Spinal cord (tissue), 10 donors: ENCODE data around the gene SETD7. TPM values are rescaled to one million over a fixed set of nuclear protein-coding genes. Genes with fewer than 3 reads are reported as not detected.

Source experiments
- DNase-seq, 6 donors: peaks; one replicate each; pipeline versions ENCODE4 v3.0.0 to v3.0.0-alpha.2; 2013 to 2015; ENCODE audit warnings: low spot score in 6 of 6, low read depth in 4 of 6
- H3K27ac ChIP-seq: one replicate; pipeline ENCODE4 v1.5.1; 2013; ENCODE audit warnings: low read depth, low read length, control low read depth
- H3K27me3 ChIP-seq: one replicate; pipeline ENCODE4 v1.6.1; 2013; ENCODE audit warnings: low read length; ENCODE audit not compliant: control insufficient read depth, insufficient read depth
- H3K36me3 ChIP-seq: one replicate; pipeline ENCODE4 v1.6.1; 2013; ENCODE audit warnings: low read length; ENCODE audit not compliant: control insufficient read depth, insufficient read depth
- H3K4me1 ChIP-seq: one replicate; pipeline ENCODE4 v1.6.1; 2013; ENCODE audit warnings: low read length; ENCODE audit not compliant: control insufficient read depth, insufficient read depth
- H3K4me3 ChIP-seq: one replicate; pipeline ENCODE4 v1.5.1; 2013; ENCODE audit warnings: low read depth, low read length, control low read depth
- H3K9me3 ChIP-seq: one replicate; pipeline ENCODE4 v1.6.1; 2013; ENCODE audit warnings: low read length; ENCODE audit not compliant: control insufficient read depth, insufficient read depth
- WGBS: methylation state at CpG from one replicate; pipeline ENCODE4 v1.1.5; 2013; ENCODE audit warnings: missing lambda C conversion rate; ENCODE audit not compliant: insufficient coverage; 5-methylcytosine and 5-hydroxymethylcytosine counted together
- polyA plus RNA-seq, 2 donors: library from polyadenylated mRNA; unstranded; fragments of 120-200 nt; gene quantifications; one replicate each; pipeline ENCODE4 v1.2.1, GENCODE V29; 2013; ENCODE audit not compliant: insufficient read length in 2 of 2
- total RNA-seq, 2 donors: library from RNA; depleted of rRNA in 1 of 2; stranded (reverse); fragments of 120-200 nt in 1 of 2; fragments of >200 nt in 1 of 2; gene quantifications; one replicate each; pipeline versions ENCODE4 v1.2.3 to v1.2.4, GENCODE V29; 2013 to 2014
- donor health status: healthy.

Gene SETD7
- total and polyA plus RNA-seq, 4 donors = 13.2 to 41.0 (median 24.6) TPM

DNA sequence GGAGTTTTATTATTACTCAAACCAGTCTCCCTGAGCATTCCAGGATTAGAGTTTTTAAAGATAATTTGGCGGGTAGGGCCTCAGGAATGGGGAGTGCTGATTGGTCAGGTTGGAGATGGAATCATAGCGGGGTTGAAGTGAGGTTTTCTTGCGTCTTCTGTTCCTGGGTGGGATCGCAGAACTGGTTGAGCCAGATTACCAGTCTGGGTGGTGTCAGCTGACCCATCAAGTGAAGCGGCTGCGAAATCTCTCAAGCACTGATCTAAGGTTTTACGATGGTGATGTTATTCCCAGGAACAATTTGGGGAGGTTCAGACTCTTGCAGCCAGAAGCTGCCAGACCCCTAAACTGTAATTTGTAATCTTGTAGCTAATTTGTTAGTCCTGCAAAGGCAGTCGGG is 25.1 kb upstream of the SETD7 start:
- no peak for DNase-seq

DNA sequence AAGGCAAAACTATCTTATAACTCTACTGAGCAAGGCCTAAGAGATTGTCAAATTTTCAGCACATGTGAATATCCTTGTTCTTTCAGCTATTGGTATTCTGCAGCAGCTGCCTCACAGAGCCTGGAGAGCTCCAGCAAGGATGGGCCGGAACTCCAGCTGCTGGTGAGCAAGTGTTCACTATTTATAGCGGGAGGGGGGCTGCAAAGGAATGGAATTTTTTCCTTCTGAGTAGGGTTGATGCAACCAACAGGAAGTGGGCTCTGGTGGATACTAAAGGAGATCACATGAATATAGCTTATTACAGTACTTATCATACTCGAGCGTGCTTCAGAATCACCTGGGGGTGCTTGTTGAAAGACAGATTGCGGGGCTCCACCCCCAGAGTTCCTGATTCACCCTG is 20.2 kb upstream of the SETD7 start:
- H3K27ac ChIP-seq = no peak overlapping the region
- no peaks in the 10 kb centered on the region for H3K4me1 ChIP-seq

More for the DNA sequence above, 25.1 kb upstream of the SETD7 start:
- no peaks in the 10 kb centered on the region for H3K27me3 ChIP-seq
- H3K4me3 ChIP-seq = no peak overlapping the region
- no peak overlapping the region for H3K27ac ChIP-seq
- no peaks in the 10 kb centered on the region for H3K9me3 ChIP-seq
- H3K36me3 ChIP-seq = no peaks in the 10 kb centered on the region
- 94% methylated on average over 5 of the region's 8 CpGs for WGBS
- no peaks in the 10 kb centered on the region for H3K4me1 ChIP-seq

DNA sequence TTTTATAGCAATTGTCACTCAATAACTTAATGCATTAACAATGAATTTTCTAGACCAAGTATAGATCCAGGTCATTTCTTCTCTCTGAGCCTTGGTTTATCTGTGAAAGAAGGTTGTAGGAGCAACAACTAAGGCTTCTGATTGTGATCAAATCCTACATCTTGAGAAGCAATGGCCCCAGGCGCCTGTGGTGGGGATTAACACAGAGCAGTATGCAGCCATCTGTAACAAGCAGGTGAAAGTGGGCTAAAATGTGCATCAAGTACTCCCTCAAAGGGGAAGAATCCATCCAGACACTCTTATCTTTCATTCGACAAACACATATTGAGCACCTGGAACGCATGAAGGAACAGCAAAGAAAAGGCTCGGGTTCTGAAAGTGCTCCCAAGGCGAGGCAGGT is 19.1 kb upstream of the SETD7 start:
- no peaks in the 10 kb centered on the region for H3K9me3 ChIP-seq
- no peak overlapping the region for H3K4me3 ChIP-seq
- H3K4me1 ChIP-seq = no peaks in the 10 kb centered on the region
- no peak overlapping the region for H3K27ac ChIP-seq
- WGBS = 91% methylated on average over 5 of the region's 5 CpGs
- DNase-seq = no peak
- H3K27me3 ChIP-seq = no peaks in the 10 kb centered on the region
- H3K36me3 ChIP-seq = no peaks in the 10 kb centered on the region

More for the DNA sequence above, 20.2 kb upstream of the SETD7 start:
- H3K27me3 ChIP-seq = no peaks in the 10 kb centered on the region
- H3K4me3 ChIP-seq = no peak overlapping the region
- no peaks in the 10 kb centered on the region for H3K36me3 ChIP-seq
- DNase-seq = peak in 1 of 6 donors; percentile 57
- H3K9me3 ChIP-seq = no peaks in the 10 kb centered on the region
- WGBS = 69% methylated on average over 5 of the region's 5 CpGs

DNA sequence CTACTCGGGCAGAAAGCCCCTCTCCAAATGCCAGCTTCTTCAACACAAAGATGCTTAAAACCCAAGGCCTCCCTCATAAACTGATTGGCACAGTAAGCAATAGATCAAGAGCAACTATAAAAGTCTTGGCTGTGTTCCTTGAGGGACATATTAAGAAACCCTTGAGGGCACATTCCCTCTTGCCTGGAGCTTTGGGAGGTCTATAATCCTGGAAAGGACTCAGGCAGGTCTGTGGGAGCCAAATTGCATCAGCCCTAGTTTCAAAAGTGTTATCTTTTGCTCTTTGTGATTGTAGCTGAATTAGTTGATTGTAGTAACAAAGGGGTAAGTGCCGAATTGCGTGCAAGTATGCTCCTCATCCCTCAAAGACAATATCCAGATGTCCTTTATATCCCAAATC is 18.6 kb upstream of the SETD7 start:
- 43% methylated on average over 1 of the region's 3 CpGs for WGBS
- no peaks in the 10 kb centered on the region for H3K9me3 ChIP-seq
- no peaks in the 10 kb centered on the region for H3K4me1 ChIP-seq
- H3K27ac ChIP-seq = no peak overlapping the region
- no peak for DNase-seq
- no peak overlapping the region for H3K4me3 ChIP-seq
- H3K36me3 ChIP-seq = no peaks in the 10 kb centered on the region
- no peaks in the 10 kb centered on the region for H3K27me3 ChIP-seq

DNA sequence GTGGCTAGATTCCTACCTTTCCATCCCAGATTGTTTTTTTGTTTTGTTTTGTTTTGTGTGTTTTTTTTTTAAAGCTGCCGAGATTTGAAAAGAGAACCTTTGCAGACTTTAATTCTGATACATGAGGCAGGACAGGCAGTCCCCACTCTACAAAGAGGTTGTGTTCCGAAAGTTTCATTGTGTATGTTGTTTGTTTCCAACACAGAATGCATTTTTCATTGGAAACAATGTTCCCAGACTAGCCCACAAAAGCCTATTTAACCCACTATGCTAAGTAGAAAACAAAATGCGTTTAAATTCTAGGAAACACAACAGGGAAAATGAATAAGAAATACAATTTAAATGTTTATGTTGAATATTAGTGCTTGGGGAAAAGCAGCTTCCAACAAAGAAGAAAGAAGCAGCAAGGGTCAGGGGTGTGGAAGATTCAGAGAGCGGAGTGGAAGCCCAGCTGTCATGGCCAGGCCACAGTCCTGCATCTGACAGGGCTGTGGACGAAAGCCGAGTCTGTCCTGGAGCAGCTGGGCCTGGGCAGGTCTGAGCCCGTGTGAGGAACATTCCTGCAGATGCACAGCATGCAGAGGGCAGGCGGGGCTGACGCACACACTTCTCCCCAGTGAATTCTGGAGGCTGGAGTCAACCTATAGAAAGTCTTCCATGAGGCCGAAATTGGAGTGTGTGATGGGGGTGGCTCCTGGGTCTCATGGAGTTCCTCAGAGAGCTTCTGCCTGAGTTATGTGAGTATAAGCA is 12.4 kb upstream of the SETD7 start:
- no peaks in the 10 kb centered on the region for H3K27me3 ChIP-seq
- no peak overlapping the region for H3K27ac ChIP-seq
- no peak overlapping the region for H3K4me3 ChIP-seq
- no peaks in the 10 kb centered on the region for H3K9me3 ChIP-seq
- no peak for DNase-seq
- no peaks in the 10 kb centered on the region for H3K36me3 ChIP-seq
- peaks cover 4% of the 10 kb centered on the region for H3K4me1 ChIP-seq
- 53% methylated on average over 6 of the region's 10 CpGs for WGBS

DNA sequence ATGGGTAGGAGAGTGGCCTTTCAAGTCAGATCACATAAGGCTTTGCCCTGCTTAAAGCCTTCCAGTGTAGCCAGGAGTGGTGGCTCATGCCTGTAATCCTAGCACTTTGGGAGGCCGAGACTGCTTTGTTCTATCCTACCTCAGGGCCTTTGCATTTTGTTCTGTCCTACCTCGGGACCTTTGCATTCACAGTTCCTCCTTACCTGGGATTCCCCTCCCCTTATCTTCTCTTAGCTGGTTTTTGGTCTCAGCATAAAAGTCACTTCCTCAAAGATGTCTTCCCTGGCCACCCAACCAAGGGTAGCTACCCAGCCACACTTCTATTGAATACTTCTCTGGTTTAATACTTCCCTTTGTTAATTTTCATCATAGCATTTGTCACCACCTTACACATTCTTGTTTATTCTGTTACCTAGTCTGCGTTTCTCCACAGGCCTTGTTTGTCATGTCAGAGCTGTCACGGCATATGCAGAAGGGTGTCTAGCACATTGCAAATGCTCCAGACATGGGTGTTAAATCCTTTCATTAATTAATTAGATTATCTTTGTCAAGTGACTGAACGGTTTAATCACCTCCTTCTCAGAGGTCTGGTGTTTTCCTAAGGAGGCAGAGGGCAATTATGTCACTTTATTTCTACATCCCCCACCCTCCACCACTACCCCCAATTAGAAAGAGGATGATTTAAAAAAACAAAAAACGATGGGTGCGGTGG is 11.3 kb upstream of the SETD7 start:
- Histone ChIP-seq H3K27me3 (no peaks in the 10 kb centered on the region), H3K4me1 (peaks cover 4% of the 10 kb centered on the region), H3K27ac (no peak overlapping the region), H3K36me3 (no peaks in the 10 kb centered on the region), H3K4me3 (no peak overlapping the region), H3K9me3 (no peaks in the 10 kb centered on the region)
- peak in 1 of 6 donors; percentile 64 for DNase-seq
- WGBS = 93% methylated on average over 2 of the region's 7 CpGs

DNA sequence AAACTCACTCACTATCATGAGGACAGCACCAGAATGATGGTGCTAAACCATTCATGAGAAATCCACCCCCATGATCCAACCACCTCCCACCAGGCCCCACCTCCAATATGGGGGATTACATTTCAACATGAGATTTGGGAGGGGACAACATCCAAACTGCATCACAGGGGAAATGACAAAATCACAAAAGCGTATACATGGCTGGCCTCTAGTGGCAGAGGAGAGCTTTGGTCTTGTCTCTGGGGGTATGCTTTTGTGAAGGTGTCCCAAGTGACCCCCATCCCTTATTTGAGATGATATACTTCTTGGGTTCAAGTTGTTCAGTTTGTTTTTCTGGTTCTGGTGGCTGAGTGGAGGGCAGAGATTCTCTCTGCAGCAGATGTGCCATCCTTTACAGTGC is 8.5 kb upstream of the SETD7 start:
- no peaks in the 10 kb centered on the region for H3K9me3 ChIP-seq
- WGBS = 71% methylated on average over 1 of the region's 1 CpG
- H3K27me3 ChIP-seq = peaks cover 8% of the 10 kb centered on the region
- no peak overlapping the region for H3K4me3 ChIP-seq
- H3K36me3 ChIP-seq = no peaks in the 10 kb centered on the region
- peaks cover 4% of the 10 kb centered on the region for H3K4me1 ChIP-seq
- DNase-seq = no peak
- H3K27ac ChIP-seq = no peak overlapping the region

DNA sequence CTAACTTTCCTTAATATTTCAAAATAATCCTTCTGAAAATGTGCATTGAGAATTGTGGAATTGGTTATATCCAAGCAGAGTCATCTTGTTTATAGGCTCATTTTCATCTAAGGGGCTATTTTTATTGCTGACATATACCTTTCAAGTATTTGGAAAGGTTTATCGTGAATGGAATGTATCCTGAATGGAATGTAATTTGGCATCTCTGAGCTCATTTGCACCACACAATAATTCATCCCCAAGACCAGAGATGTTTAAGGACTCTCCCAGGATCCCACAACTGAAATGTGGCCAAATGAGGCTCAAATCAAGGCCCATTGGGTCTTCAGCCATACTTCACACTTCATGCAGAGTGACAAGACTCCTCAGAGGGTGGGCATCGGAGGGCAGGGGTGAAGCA is 7.5 kb upstream of the SETD7 start:
- Histone ChIP-seq H3K9me3 (no peaks in the 10 kb centered on the region), H3K4me1 (peaks cover 1% of the 10 kb centered on the region), H3K27ac (no peak overlapping the region), H3K27me3 (peaks cover 11% of the 10 kb centered on the region), H3K36me3 (no peaks in the 10 kb centered on the region), H3K4me3 (no peak overlapping the region)
- WGBS = no CpG with 5 or more reads among the region's 2 CpGs
- DNase-seq = no peak

DNA sequence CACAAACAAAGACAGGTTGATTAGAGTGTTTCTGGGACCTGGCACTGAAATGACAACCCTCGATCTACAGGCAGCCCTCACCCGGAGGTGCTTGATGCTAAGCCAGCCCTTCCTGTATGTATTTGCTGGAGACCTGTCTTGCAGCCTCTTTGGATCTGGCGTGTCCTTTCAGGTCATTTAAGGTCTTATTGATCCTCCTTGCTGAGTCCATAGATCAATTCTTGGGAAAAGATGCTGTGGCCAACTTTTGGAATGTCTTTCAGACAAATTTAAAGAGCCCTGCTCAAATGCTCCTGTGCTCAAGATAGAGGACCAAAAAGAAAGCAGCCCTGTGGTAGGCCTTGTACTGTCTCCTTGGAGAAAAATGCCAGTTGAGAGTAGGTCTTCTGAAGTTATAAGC is 6.8 kb upstream of the SETD7 start:
- no peak overlapping the region for H3K27ac ChIP-seq
- no peak overlapping the region for H3K4me3 ChIP-seq
- no peaks in the 10 kb centered on the region for H3K36me3 ChIP-seq
- DNase-seq = no peak
- WGBS = 94% methylated on average over 3 of the region's 3 CpGs
- no peaks in the 10 kb centered on the region for H3K9me3 ChIP-seq
- H3K4me1 ChIP-seq = no peaks in the 10 kb centered on the region
- peaks cover 16% of the 10 kb centered on the region for H3K27me3 ChIP-seq
